GM20431 (cell line): ENCODE data around the gene ASB2.

ENCODE experiments used
- in situ Hi-C: fragments of 300-500 bp; cut with MseI, MboI; formaldehyde crosslinking; loops from one replicate; pipeline ENCODE4 v1.15.0; 2020; ENCODE audit warnings: low sequenced_read_pairs; ENCODE audit not compliant: unreplicated experiment

Gene ASB2

GRCh38 chr14:93976477-93977057 is at the start of gene ASB2:
TSS of gene ASB2 (minus strand) at chr14:93976570. CDS start at chr14:93964539, 12,031 bp downstream.
- in situ Hi-C loops = no loop called here

GRCh38 chr14:94025720-94026119 is 49.4 kb upstream of the ASB2 start:
- in situ Hi-C loops = no loop called here

- in situ Hi-C loops = no loop called here
These were observed 48.2 kb upstream of the ASB2 start for GRCh38 chr14:94024549-94024948.

GRCh38 chr14:94022532-94023411 is 46.4 kb upstream of the ASB2 start:
- in situ Hi-C loops = no loop called here

GRCh38 chr14:94021416-94022157 is 45.2 kb upstream of the ASB2 start:
- in situ Hi-C loops = no loop called here

GRCh38 chr14:94021001-94021400 is 44.6 kb upstream of the ASB2 start:
- in situ Hi-C loops = no loop called here

GRCh38 chr14:94020267-94020666 is 43.9 kb upstream of the ASB2 start:
- in situ Hi-C loops = no loop called here

GRCh38 chr14:94019329-94019728 is 43.0 kb upstream of the ASB2 start:
- in situ Hi-C loops = no loop called here

GRCh38 chr14:94018308-94018707 is 41.9 kb upstream of the ASB2 start:
- in situ Hi-C loops = no loop called here

- in situ Hi-C loops = no loop called here
These were observed 40.1 kb upstream of the ASB2 start for GRCh38 chr14:94016446-94016976.

- in situ Hi-C loops = no loop called here
These were observed 38.9 kb upstream of the ASB2 start for GRCh38 chr14:94015223-94015622.

GRCh38 chr14:94014382-94014781 is 38.0 kb upstream of the ASB2 start:
- in situ Hi-C loops = no loop called here

GRCh38 chr14:94011795-94012194 is 35.4 kb upstream of the ASB2 start:
- in situ Hi-C loops = no loop called here

GRCh38 chr14:94010625-94011024 is 34.3 kb upstream of the ASB2 start:
- in situ Hi-C loops = no loop called here

- in situ Hi-C loops = no loop called here
These were observed 33.4 kb upstream of the ASB2 start for GRCh38 chr14:94009767-94010166.

- in situ Hi-C loops = no loop called here
These were observed 31.9 kb upstream of the ASB2 start for GRCh38 chr14:94008234-94008633.

- in situ Hi-C loops = no loop called here
These were observed 29.1 kb upstream of the ASB2 start for GRCh38 chr14:94005324-94006073.

GRCh38 chr14:94004015-94004414 is 27.6 kb upstream of the ASB2 start:
- in situ Hi-C loops = loop anchor here (5.0 kb wide), 1 partner anchor 67 kb away; no protein-coding TSS in a partner anchor

GRCh38 chr14:94003397-94003796 is 27.0 kb upstream of the ASB2 start:
- in situ Hi-C loops = loop anchor here (5.0 kb wide), 1 partner anchor 66 kb away; no protein-coding TSS in a partner anchor
